Measurements from ENCODE around the gene SLC2A6. TPM values are rescaled to one million over a fixed set of nuclear protein-coding genes. Genes with fewer than 3 reads are reported as not detected.
A peak's percentile ranks its signal among the peaks of the same experiment; 100 is the strongest.

Gene SLC2A6
- total and polyA plus RNA-seq, 4 experiments from 2014 or later, result 0.41 to 2.5 (median 1.4) TPM

GRCh38 chr9:133508046-133508445 is 29.1 kb upstream of the SLC2A6 start:
- no peak overlapping the region for H3K27ac ChIP-seq (ENCODE audit: low read depth, low read length)
- H3K9me3 ChIP-seq (ENCODE audit: control insufficient read depth in 1 of 2, low read length in 2 of 2), result no peaks in the 10 kb centered on the region
- POLR2A ChIA-PET (ENCODE audit: partially characterized antibody), result no interaction called here

DNA sequence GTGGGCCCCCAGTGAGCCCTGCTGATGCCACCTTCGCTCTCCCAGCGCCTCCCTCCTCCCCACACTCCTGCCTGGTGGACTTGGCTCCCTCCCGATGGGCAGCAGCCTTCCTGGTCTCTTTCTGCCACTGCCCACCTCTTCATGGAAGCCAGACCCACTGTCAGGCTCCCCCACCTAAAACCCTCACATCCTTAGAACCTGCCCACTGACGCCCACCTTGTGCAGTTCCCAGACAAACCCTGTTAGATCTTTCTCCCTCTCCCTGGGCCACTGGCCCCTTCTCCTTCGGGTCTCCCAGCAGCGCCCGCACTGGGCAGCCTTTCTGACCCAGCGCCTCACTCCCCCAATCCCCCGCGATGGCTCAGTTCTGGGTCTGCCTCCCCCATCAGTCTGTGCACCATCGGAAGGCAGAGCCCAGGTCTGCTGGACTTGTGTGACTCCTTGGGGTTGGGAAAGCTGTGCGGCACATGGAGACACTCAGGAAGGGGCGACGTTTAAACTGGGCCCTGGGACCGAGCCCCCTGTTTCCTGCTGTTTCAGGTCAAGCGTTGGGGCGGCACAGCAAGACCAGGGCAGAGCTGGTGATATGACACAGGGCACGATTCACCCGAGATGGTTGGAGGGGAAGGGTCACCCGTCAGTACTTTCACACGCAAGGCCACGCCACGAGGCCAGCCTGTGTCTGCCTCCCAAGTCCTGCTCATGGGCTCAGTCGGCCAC is 28.5 kb upstream of the SLC2A6 start:
- POLR2A ChIA-PET (ENCODE audit: partially characterized antibody), result no interaction called here
- peaks cover 6 to 13% (median 9%) of the 10 kb centered on the region in 4 donors for H3K4me1 Mint-ChIP-seq
- DNase-seq, result no peak
- no peak overlapping the region for H3K4me3 Mint-ChIP-seq
- Histone ChIP-seq H3K4me3 (ENCODE audit: low read length in 2 of 2) (no peak overlapping the region), H3K9me3 (ENCODE audit: control insufficient read depth in 1 of 2, low read length in 2 of 2) (no peaks in the 10 kb centered on the region), H3K36me3 (ENCODE audit: insufficient read depth, low read length) (no peaks in the 10 kb centered on the region), H3K27ac (ENCODE audit: low read depth, low read length) (no peak overlapping the region), H3K4me1 (ENCODE audit: insufficient read depth, low read length) (peaks cover 20% of the 10 kb centered on the region), H3K27me3 (ENCODE audit: insufficient read depth, low read length) (no peaks in the 10 kb centered on the region)
- peaks cover 5 to 6% of the 10 kb centered on the region in 2 donors for H3K27me3 Mint-ChIP-seq
- CTCF ChIA-PET (ENCODE audit: partially characterized antibody), result no interaction called here
- H3K9me3 Mint-ChIP-seq, result peaks cover 0 to 12% (median 4%) of the 10 kb centered on the region in 8 donors
- peak overlapping the region in 2 of 7 donors; percentile 64 to 88 for H3K27ac Mint-ChIP-seq
- H3K36me3 Mint-ChIP-seq, result no peaks in the 10 kb centered on the region
- intact Hi-C loops (cut with micrococcal nuclease), result no loop called here

More at GRCh38 chr9:133508046-133508445, 29.1 kb upstream of the SLC2A6 start:
- H3K4me3 Mint-ChIP-seq, result no peak overlapping the region
- Histone ChIP-seq H3K4me1 (ENCODE audit: insufficient read depth, low read length) (peaks cover 20% of the 10 kb centered on the region), H3K27me3 (ENCODE audit: insufficient read depth, low read length) (no peaks in the 10 kb centered on the region), H3K4me3 (ENCODE audit: low read length in 2 of 2) (no peak overlapping the region), H3K36me3 (ENCODE audit: insufficient read depth, low read length) (no peaks in the 10 kb centered on the region)
- no peaks in the 10 kb centered on the region for H3K36me3 Mint-ChIP-seq
- DNase-seq, result no peak
- CTCF ChIA-PET (ENCODE audit: partially characterized antibody), result no interaction called here
- H3K27ac Mint-ChIP-seq, result peak overlapping the region in 1 of 7 donors; percentile 13
- peaks cover 6 to 13% (median 9%) of the 10 kb centered on the region in 4 donors for H3K4me1 Mint-ChIP-seq
- H3K9me3 Mint-ChIP-seq, result peaks cover 0 to 8% (median under 1%) of the 10 kb centered on the region in 8 donors
- intact Hi-C loops (cut with micrococcal nuclease), result no loop called here
- H3K27me3 Mint-ChIP-seq, result peaks cover 3 to 5% of the 10 kb centered on the region in 2 donors

GRCh38 chr9:133506653-133507038 is 27.7 kb upstream of the SLC2A6 start:
- peaks cover 6 to 13% (median 9%) of the 10 kb centered on the region in 4 donors for H3K4me1 Mint-ChIP-seq
- DNase-seq, result no peak
- ChIA-PET POLR2A (ENCODE audit: partially characterized antibody) (no interaction called here), CTCF (ENCODE audit: partially characterized antibody) (no interaction called here)
- peak overlapping the region in 1 of 7 donors; percentile 35 for H3K27ac Mint-ChIP-seq
- H3K27me3 Mint-ChIP-seq, result peaks cover 6 to 8% of the 10 kb centered on the region in 2 donors
- H3K9me3 Mint-ChIP-seq, result peaks cover 0 to 20% (median 12%) of the 10 kb centered on the region in 8 donors
- H3K9me3 ChIP-seq (ENCODE audit: control insufficient read depth in 1 of 2, low read length in 2 of 2), result peaks cover 0 to 4% of the 10 kb centered on the region in 2 donors
- intact Hi-C loops (cut with micrococcal nuclease), result no loop called here
- H3K27ac ChIP-seq (ENCODE audit: low read depth, low read length), result no peak overlapping the region
- H3K4me3 Mint-ChIP-seq, result no peak overlapping the region
- H3K27me3 ChIP-seq (ENCODE audit: insufficient read depth, low read length), result no peaks in the 10 kb centered on the region
- no peaks in the 10 kb centered on the region for H3K36me3 Mint-ChIP-seq
- peaks cover 20% of the 10 kb centered on the region for H3K4me1 ChIP-seq (ENCODE audit: insufficient read depth, low read length)
- H3K36me3 ChIP-seq (ENCODE audit: insufficient read depth, low read length), result no peaks in the 10 kb centered on the region
- no peak overlapping the region for H3K4me3 ChIP-seq (ENCODE audit: low read length in 2 of 2)

- ChIA-PET CTCF (ENCODE audit: partially characterized antibody) (no interaction called here), POLR2A (ENCODE audit: partially characterized antibody) (no interaction called here)
- H3K9me3 Mint-ChIP-seq, result peaks cover 0 to 26% (median 17%) of the 10 kb centered on the region in 8 donors
- Histone ChIP-seq H3K4me1 (ENCODE audit: insufficient read depth, low read length) (peaks cover 20% of the 10 kb centered on the region), H3K27ac (ENCODE audit: low read depth, low read length) (no peak overlapping the region), H3K36me3 (ENCODE audit: insufficient read depth, low read length) (no peaks in the 10 kb centered on the region), H3K4me3 (ENCODE audit: low read length in 2 of 2) (no peak overlapping the region), H3K9me3 (ENCODE audit: control insufficient read depth in 1 of 2, low read length in 2 of 2) (peaks cover 0 to 4% of the 10 kb centered on the region in 2 donors), H3K27me3 (ENCODE audit: insufficient read depth, low read length) (no peaks in the 10 kb centered on the region)
- intact Hi-C loops (cut with micrococcal nuclease), result no loop called here
- DNase-seq, result no peak
- peaks cover 0 to 4% of the 10 kb centered on the region in 2 donors for H3K36me3 Mint-ChIP-seq
- peaks cover 6 to 13% (median 9%) of the 10 kb centered on the region in 4 donors for H3K4me1 Mint-ChIP-seq
- H3K27me3 Mint-ChIP-seq, result peaks cover 6 to 9% of the 10 kb centered on the region in 2 donors
- H3K27ac Mint-ChIP-seq, result no peak overlapping the region
- H3K4me3 Mint-ChIP-seq, result no peak overlapping the region
Observed at GRCh38 chr9:133505901-133506652, 27.2 kb upstream of the SLC2A6 start.

- peaks cover 0 to 4% of the 10 kb centered on the region in 2 donors for H3K36me3 Mint-ChIP-seq
- H3K4me1 Mint-ChIP-seq, result peaks cover 6 to 13% (median 9%) of the 10 kb centered on the region in 4 donors
- H3K9me3 ChIP-seq (ENCODE audit: control insufficient read depth in 1 of 2, low read length in 2 of 2), result peaks cover 0 to 4% of the 10 kb centered on the region in 2 donors
- peaks cover 20% of the 10 kb centered on the region for H3K4me1 ChIP-seq (ENCODE audit: insufficient read depth, low read length)
- no peak for DNase-seq
- H3K27me3 ChIP-seq (ENCODE audit: insufficient read depth, low read length), result no peaks in the 10 kb centered on the region
- H3K27me3 Mint-ChIP-seq, result peaks cover 6 to 10% of the 10 kb centered on the region in 2 donors
- no peak overlapping the region for H3K4me3 Mint-ChIP-seq
- H3K4me3 ChIP-seq (ENCODE audit: low read length in 2 of 2), result no peak overlapping the region
- intact Hi-C loops (cut with micrococcal nuclease), result no loop called here
- no peak overlapping the region for H3K27ac ChIP-seq (ENCODE audit: low read depth, low read length)
- H3K36me3 ChIP-seq (ENCODE audit: insufficient read depth, low read length), result no peaks in the 10 kb centered on the region
- CTCF ChIA-PET (ENCODE audit: partially characterized antibody), result no interaction called here
- no peak overlapping the region for H3K27ac Mint-ChIP-seq
- peaks cover 0 to 32% (median 22%) of the 10 kb centered on the region in 8 donors for H3K9me3 Mint-ChIP-seq
- POLR2A ChIA-PET (ENCODE audit: partially characterized antibody), result no interaction called here
Observed at GRCh38 chr9:133505186-133505830, 26.4 kb upstream of the SLC2A6 start.

DNA sequence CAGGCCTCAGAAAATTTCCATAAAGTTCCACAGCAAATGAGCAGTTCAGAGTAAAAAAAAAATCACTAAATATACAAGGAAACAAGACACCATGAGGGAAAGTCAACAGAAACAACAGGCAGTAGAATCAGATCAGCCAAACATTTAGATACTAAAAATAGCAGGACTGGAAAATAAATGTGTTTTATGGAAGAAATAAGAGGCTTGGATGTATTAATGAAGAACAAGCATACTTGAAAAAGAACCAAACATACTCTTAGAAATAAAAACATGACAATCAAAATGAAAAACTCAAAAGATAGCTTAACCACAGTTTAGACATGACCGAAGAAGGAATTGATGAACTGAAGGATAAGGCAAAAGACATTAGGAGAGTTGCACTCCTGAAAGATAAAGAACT is 23.2 kb upstream of the SLC2A6 start:
- peaks cover 15 to 17% of the 10 kb centered on the region in 2 donors for H3K27me3 Mint-ChIP-seq
- no peak overlapping the region for H3K4me3 Mint-ChIP-seq
- Histone ChIP-seq H3K27me3 (ENCODE audit: insufficient read depth, low read length) (no peaks in the 10 kb centered on the region), H3K4me3 (ENCODE audit: low read length in 2 of 2) (no peak overlapping the region), H3K9me3 (ENCODE audit: control insufficient read depth in 1 of 2, low read length in 2 of 2) (peaks cover 0 to 4% of the 10 kb centered on the region in 2 donors), H3K4me1 (ENCODE audit: insufficient read depth, low read length) (no peaks in the 10 kb centered on the region), H3K36me3 (ENCODE audit: insufficient read depth, low read length) (no peaks in the 10 kb centered on the region), H3K27ac (ENCODE audit: low read depth, low read length) (no peak overlapping the region)
- ChIA-PET CTCF (ENCODE audit: partially characterized antibody) (no interaction called here), POLR2A (ENCODE audit: partially characterized antibody) (no interaction called here)
- no peak overlapping the region for H3K27ac Mint-ChIP-seq
- peaks cover 0 to 35% (median 22%) of the 10 kb centered on the region in 8 donors for H3K9me3 Mint-ChIP-seq
- H3K36me3 Mint-ChIP-seq, result peaks cover 0 to 4% of the 10 kb centered on the region in 2 donors
- intact Hi-C loops (cut with micrococcal nuclease), result no loop called here
- no peak for DNase-seq
- no peaks in the 10 kb centered on the region for H3K4me1 Mint-ChIP-seq

DNA sequence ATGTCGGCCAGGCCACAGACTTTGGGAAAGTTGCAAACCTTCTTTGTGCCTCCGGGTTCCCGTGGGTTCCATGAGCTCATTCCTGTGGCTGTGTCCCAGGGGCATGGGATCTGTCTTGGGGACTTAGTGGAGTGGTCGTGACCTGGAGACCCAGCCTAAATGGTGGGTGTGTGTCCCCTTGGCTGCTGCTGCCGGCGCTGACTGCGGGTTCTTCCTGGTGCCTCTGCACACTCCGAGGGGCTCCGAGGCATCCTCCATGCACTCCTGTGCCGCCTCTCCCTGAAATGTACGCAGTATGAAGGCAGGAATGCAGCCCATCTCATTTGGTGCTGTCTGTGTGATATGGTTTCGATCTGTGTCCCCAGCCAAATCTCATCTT is 21.0 kb upstream of the SLC2A6 start:
- H3K27ac Mint-ChIP-seq, result no peak overlapping the region

More for the DNA sequence above, 21.0 kb upstream of the SLC2A6 start:
- H3K9me3 Mint-ChIP-seq, result peaks cover 0 to 35% (median 22%) of the 10 kb centered on the region in 8 donors
- Histone ChIP-seq H3K27ac (ENCODE audit: low read depth, low read length) (no peak overlapping the region), H3K9me3 (ENCODE audit: control insufficient read depth in 1 of 2, low read length in 2 of 2) (peaks cover 0 to 4% of the 10 kb centered on the region in 2 donors), H3K27me3 (ENCODE audit: insufficient read depth, low read length) (no peaks in the 10 kb centered on the region), H3K4me1 (ENCODE audit: insufficient read depth, low read length) (no peaks in the 10 kb centered on the region), H3K4me3 (ENCODE audit: low read length in 2 of 2) (no peak overlapping the region), H3K36me3 (ENCODE audit: insufficient read depth, low read length) (no peaks in the 10 kb centered on the region)
- DNase-seq, result no peak
- H3K27me3 Mint-ChIP-seq, result peaks cover 15 to 17% of the 10 kb centered on the region in 2 donors
- ChIA-PET POLR2A (ENCODE audit: partially characterized antibody) (no interaction called here), CTCF (ENCODE audit: partially characterized antibody) (no interaction called here)
- H3K36me3 Mint-ChIP-seq, result peaks cover 0 to 4% of the 10 kb centered on the region in 2 donors
- no peak overlapping the region for H3K4me3 Mint-ChIP-seq
- no peaks in the 10 kb centered on the region for H3K4me1 Mint-ChIP-seq
- intact Hi-C loops (cut with micrococcal nuclease), result no loop called here

Data from CD4-positive, alpha-beta memory T cell (primary cell).